IMR-90 (cell line): ENCODE measurements around the gene ARHGAP10. TPM values are rescaled to one million over a fixed set of nuclear protein-coding genes. Genes with fewer than 3 reads are reported as not detected.

Source experiments
- ATAC-seq: fragments of 200-7000 bp; cut with Tn5 transposase; 2 replicates; pipeline ENCODE4 v1.9.1; 2020; ENCODE audit warnings: low read depth, mild to moderate bottlenecking, moderate library complexity
- BruUV-seq: library from RNA; stranded (reverse); fragments of 400-500 nt; replicated peaks from 2 replicates; lab custom pipeline; 2021; lab: Mats Ljungman, UMichigan
- CTCF ChIA-PET: fragments of 300-600 bp; formaldehyde crosslinking; extraction: SDS; loops from one replicate; lab custom pipeline; 2021; ENCODE audit warnings: antibody characterized with exemption; lab: Yijun Ruan, JAX
- POLR2A ChIA-PET: fragments of 300-600 bp; sonication (Branson Sonifier 250); formaldehyde crosslinking; loops from one replicate; lab custom pipeline; 2022; ENCODE audit warnings: antibody characterized with exemption; ENCODE audit not compliant: unreplicated experiment; lab: Charles Lee
- DNase-seq: peaks from one replicate; pipeline ENCODE4 v3.0.0; 2013
- H2AFZ ChIP-seq: replicated peaks from 2 replicates; pipeline ENCODE3; 2013; ENCODE audit warnings: low read length, mild to moderate bottlenecking; ENCODE audit not compliant: poor library complexity
- H2AK5ac ChIP-seq: 2 replicates; pipeline ENCODE4 v1.6.1; 2013; ENCODE audit warnings: low read depth, low read length, inconsistent platforms
- H2AK9ac ChIP-seq: replicated peaks from 2 replicates; pipeline ENCODE3; 2013; ENCODE audit warnings: mild to moderate bottlenecking, low read depth, low read length, moderate library complexity; ENCODE audit not compliant: poor library complexity
- H2BK120ac ChIP-seq: 2 replicates; pipeline ENCODE4 v1.6.1; 2013; ENCODE audit warnings: low read depth, low read length, inconsistent platforms
- H2BK15ac ChIP-seq: 3 replicates; pipeline ENCODE4 v1.6.1; 2013; ENCODE audit warnings: low read depth, low read length, inconsistent platforms
- H2BK20ac ChIP-seq: 2 replicates; pipeline ENCODE4 v1.6.1; 2013; ENCODE audit warnings: low read depth, mild to moderate bottlenecking, inconsistent platforms, low read length, moderate library complexity
- H2BK5ac ChIP-seq: 2 replicates; pipeline ENCODE4 v1.6.1; 2013; ENCODE audit warnings: mild to moderate bottlenecking, low read depth, low read length, inconsistent platforms; ENCODE audit not compliant: poor library complexity, severe bottlenecking
- H3K14ac ChIP-seq: replicated peaks from 2 replicates; pipeline ENCODE4 v1.6.1; 2013; ENCODE audit warnings: low read depth, low read length, inconsistent platforms
- H3K18ac ChIP-seq: 2 replicates; pipeline ENCODE4 v1.6.1; 2013; ENCODE audit warnings: low read depth, low read length, control low read depth
- H3K23ac ChIP-seq: 2 replicates; pipeline ENCODE4 v1.6.1; 2013; ENCODE audit warnings: low read depth, low read length, inconsistent platforms
- H3K27ac ChIP-seq: 2 replicates; pipeline ENCODE4 v1.5.1; 2013; ENCODE audit warnings: mild to moderate bottlenecking, control low read depth, low read length; ENCODE audit not compliant: insufficient read depth
- H3K27me3 ChIP-seq: 2 replicates; pipeline ENCODE4 v1.6.1; 2013; ENCODE audit warnings: low read length; ENCODE audit not compliant: control insufficient read depth, insufficient read depth
- H3K36me3 ChIP-seq: 2 replicates; pipeline ENCODE4 v1.6.1; 2013; ENCODE audit warnings: low read length, mixed read lengths; ENCODE audit not compliant: control insufficient read depth, insufficient read depth
- H3K4ac ChIP-seq: 2 replicates; pipeline ENCODE4 v1.6.1; 2013; ENCODE audit warnings: low read depth, low read length, inconsistent platforms
- H3K4me1 ChIP-seq: 2 replicates; pipeline ENCODE4 v1.6.1; 2013; ENCODE audit warnings: low read length, mixed read lengths; ENCODE audit not compliant: control insufficient read depth, insufficient read depth
- H3K4me2 ChIP-seq: 2 replicates; pipeline ENCODE4 v1.6.1; 2013; ENCODE audit warnings: low read depth, mild to moderate bottlenecking, control low read depth, low read length, moderate library complexity
- H3K4me3 ChIP-seq: 2 replicates; pipeline ENCODE4 v1.5.1; 2013; ENCODE audit warnings: low read depth, mild to moderate bottlenecking, control low read depth, low read length, moderate library complexity; ENCODE audit not compliant: insufficient read depth
- H3K56ac ChIP-seq: 2 replicates; pipeline ENCODE4 v1.6.1; 2013; ENCODE audit warnings: low read length, inconsistent platforms; ENCODE audit not compliant: insufficient read depth; ENCODE audit errors: extremely low read depth
- H3K79me1 ChIP-seq, 2 experiments: 2 replicates each; pipeline ENCODE4 v1.6.1; 2013; ENCODE audit warnings: low read length in 2 of 2, inconsistent platforms in 1 of 2, low read depth in 1 of 2
- H3K9ac ChIP-seq: 2 replicates; pipeline ENCODE4 v1.6.1; 2013; ENCODE audit warnings: low read depth, low read length, control low read depth
- H3K9me1 ChIP-seq: 2 replicates; pipeline ENCODE4 v1.6.1; 2013; ENCODE audit warnings: low read length, inconsistent platforms; ENCODE audit not compliant: insufficient read depth
- H3K9me3 ChIP-seq: 2 replicates; pipeline ENCODE4 v1.6.1; 2013; ENCODE audit warnings: low read length; ENCODE audit not compliant: control insufficient read depth, insufficient read depth
- H4K20me1 ChIP-seq: 2 replicates; pipeline ENCODE4 v1.6.1; 2013; ENCODE audit warnings: low read length, inconsistent platforms; ENCODE audit not compliant: insufficient read depth
- H4K5ac ChIP-seq: 2 replicates; pipeline ENCODE4 v1.6.1; 2013; ENCODE audit warnings: mild to moderate bottlenecking, low read depth, low read length, control low read depth
- H4K8ac ChIP-seq, 2 experiments: 2 replicates each; pipeline ENCODE4 v1.6.1; 2013; ENCODE audit warnings: low read depth in 2 of 2, low read length in 2 of 2, control low read depth in 1 of 2, inconsistent platforms in 1 of 2
- H4K91ac ChIP-seq: 2 replicates; pipeline ENCODE4 v1.6.1; 2013; ENCODE audit warnings: low read depth, low read length, inconsistent platforms; ENCODE audit not compliant: insufficient read depth
- CTCF ChIP-seq: conservative IDR thresholded peaks from 2 replicates; pipeline ENCODE4 v1.5.1; 2012; ENCODE audit warnings: mild to moderate bottlenecking, low read depth, low read length, improper control_type of control experiment
- FOS ChIP-seq: fragments of 150-350 bp; IDR thresholded peaks from 2 replicates; pipeline ENCODE4 v1.6.1; 2016; ENCODE audit warnings: low read depth, low read length
- MAFK ChIP-seq: IDR thresholded peaks from 2 replicates; pipeline ENCODE4 v1.6.1; 2012; ENCODE audit warnings: low read depth, low read length, improper control_type of control experiment
- POLR2A ChIP-seq: IDR thresholded peaks from 2 replicates; pipeline ENCODE4 v1.6.1; 2012; ENCODE audit warnings: mild to moderate bottlenecking, low read depth, low read length
- WGBS, 2 experiments: methylation state at CpG; one replicate each; pipeline versions ENCODE4 v1.1.5 to v1.1.7; 2013; ENCODE audit warnings: missing lambda C conversion rate in 2 of 2; ENCODE audit not compliant: insufficient read length in 1 of 2; ENCODE audit errors: extremely low coverage in 2 of 2; 5-methylcytosine and 5-hydroxymethylcytosine counted together
- dilution Hi-C: fragments of 300-500 bp; cut with HindIII; formaldehyde crosslinking; loops from one replicate; pipeline ENCODE4 v1.14.3; 2018; ENCODE audit warnings: low sequenced_read_pairs; ENCODE audit not compliant: unreplicated experiment
- in situ Hi-C: fragments of 300-500 bp; cut with MboI; formaldehyde crosslinking; loops from 3 replicates; pipeline ENCODE4 v1.14.3; 2019; ENCODE audit warnings: low sequenced_read_pairs, inconsistent platforms, mixed read lengths
- intact Hi-C: fragments of 100-400 bp; cut with micrococcal nuclease; formaldehyde crosslinking; loops from 2 replicates; pipeline ENCODE4 v1.10.0; 2022
- polyA plus RNA-seq, 3 experiments: library from polyadenylated mRNA; depleted of rRNA; stranded (reverse); fragments of >200 nt; gene quantifications; 2 replicates each; pipeline ENCODE4 v1.2.3, GENCODE V29; 2012; ENCODE audit warnings: low replicate concordance in 1 of 3
- total RNA-seq: library from RNA; depleted of rRNA; stranded (reverse); fragments of >200 nt; gene quantifications from 2 replicates; pipeline ENCODE4 v1.2.3, GENCODE V29; 2012

The ARHGAP10 gene
- total and polyA plus RNA-seq, 2 of the 4 experiments (the other 2 are of a cell fraction) = 27.1 to 29.4 TPM

GRCh38 chr4:147780137-147780777 is 48.4 kb downstream of the ARHGAP10 start (continued):
- no peak for TF ChIP-seq MAFK

GRCh38 chr4:147782087-147782781 is 50.3 kb downstream of the ARHGAP10 start:
- H3K9ac ChIP-seq = peak overlapping the region; percentile 21; the same call in 1 of the 2 replicates
- H2BK120ac ChIP-seq = no peak overlapping the region
- no peak overlapping the region for H3K4ac ChIP-seq
- H3K4me2 ChIP-seq = peak overlapping the region; percentile 49; the same call in 1 of the 2 replicates
- no peaks in the 10 kb centered on the region for H3K27me3 ChIP-seq
- H3K4me3 ChIP-seq = no peak overlapping the region
- no peaks in the 10 kb centered on the region for H3K36me3 ChIP-seq
- H2BK5ac ChIP-seq = peak overlapping the region; percentile 30
- CTCF ChIA-PET = no interaction called here
- H4K5ac ChIP-seq = no peak overlapping the region
- TF ChIP-seq POLR2A (no peak), CTCF (no peak), FOS (0 out of 2 replicates have a peak, but pooled peaks have one; percentile 19)
- peaks cover 16% of the 10 kb centered on the region for H3K4me1 ChIP-seq
- DNase-seq (peak; percentile 70), ATAC-seq (peak; percentile 61)
- 0 out of 3 replicates have a peak overlapping the region, but pooled peaks have one; percentile 6 for H2BK15ac ChIP-seq
- H3K23ac ChIP-seq = 0 out of 2 replicates have a peak overlapping the region, but pooled peaks have one; percentile 6
- H4K8ac ChIP-seq = no peak overlapping the region
- no peak overlapping the region; the same call in 1 of the 2 replicates for H2AK5ac ChIP-seq
- no peak overlapping the region for H4K91ac ChIP-seq
- no TSS peak for BruUV-seq
- in situ Hi-C loops (no loop called here), intact Hi-C loops (no loop called here), dilution Hi-C loops (no loop called here)
- H3K27ac ChIP-seq = no peak overlapping the region
- peaks cover 49% of the 10 kb centered on the region for H4K20me1 ChIP-seq
- no peak overlapping the region for H2AK9ac ChIP-seq
- no peak overlapping the region for H3K14ac ChIP-seq
- H3K56ac ChIP-seq = no peak overlapping the region
- H3K18ac ChIP-seq = no peak overlapping the region
- H2BK20ac ChIP-seq = no peak overlapping the region
- peaks cover 37 to 65% of the 10 kb centered on the region in 2 experiments for H3K79me1 ChIP-seq
- 14% methylated on average over 3 of the region's 7 CpGs; no CpG with 5 or more reads in 1 of the 2 experiments for WGBS, 2 experiments
- POLR2A ChIA-PET = no interaction called here
- H3K9me3 ChIP-seq = no peaks in the 10 kb centered on the region
- no peak overlapping the region for H2AFZ ChIP-seq
- H3K9me1 ChIP-seq = peaks cover 20% of the 10 kb centered on the region
